Non-pigmented ciliary epithelial cell (primary cell): ENCODE results near the gene NINJ1.

Experiments
- DNase-seq: peaks from one replicate; pipeline ENCODE4 v3.0.0-alpha.2; 2010; ENCODE audit warnings: low read depth

NINJ1 gene

GRCh38 chr9:93100276-93100636 is 33.8 kb downstream of the NINJ1 start:
- DNase-seq = no peak

GRCh38 chr9:93099551-93100275 is 34.3 kb downstream of the NINJ1 start:
- no peak for DNase-seq

GRCh38 chr9:93098236-93098946 is 35.7 kb downstream of the NINJ1 start:
- DNase-seq = peak; percentile 82

GRCh38 chr9:93097511-93098201 is 36.4 kb downstream of the NINJ1 start:
- DNase-seq = no peak

- DNase-seq = no peak
Measured at GRCh38 chr9:93096811-93097382, 37.2 kb downstream of the NINJ1 start.

GRCh38 chr9:93096131-93096802 is 37.8 kb downstream of the NINJ1 start, which contains the start of gene CARD19:
TSS of gene CARD19 (plus strand) at chr9:93096217. CDS start at chr9:93096346, 129 bp downstream.
- no peak for DNase-seq

GRCh38 chr9:93095205-93096130 is 38.6 kb downstream of the NINJ1 start:
- peak; percentile 83 for DNase-seq

- DNase-seq = no peak
Measured at GRCh38 chr9:93094658-93095204, 39.3 kb downstream of the NINJ1 start.

GRCh38 chr9:93093877-93094657 is 40.0 kb downstream of the NINJ1 start:
- no peak for DNase-seq

- DNase-seq = no peak
Measured at GRCh38 chr9:93093127-93093876, 40.7 kb downstream of the NINJ1 start.

GRCh38 chr9:93092251-93092991 is 41.6 kb downstream of the NINJ1 start:
- no peak for DNase-seq

GRCh38 chr9:93091453-93092081 is 42.5 kb downstream of the NINJ1 start:
- DNase-seq = peak; percentile 72

GRCh38 chr9:93091056-93091452 is 43.0 kb downstream of the NINJ1 start:
- no peak for DNase-seq

GRCh38 chr9:93090091-93090655 is 43.9 kb downstream of the NINJ1 start:
- DNase-seq = no peak

- DNase-seq = no peak
Measured at GRCh38 chr9:93089481-93089991, 44.5 kb downstream of the NINJ1 start.

- DNase-seq = no peak
Measured at GRCh38 chr9:93089024-93089423, 45.0 kb downstream of the NINJ1 start.

- no peak for DNase-seq
Measured at GRCh38 chr9:93088656-93089015, 45.4 kb downstream of the NINJ1 start.
